ENCODE measurements around the gene MTNR1A. TPM values are rescaled to one million over a fixed set of nuclear protein-coding genes. Genes with fewer than 3 reads are reported as not detected.

MTNR1A gene
- total RNA-seq, 1 experiment from 2014 or later = not detected

DNA sequence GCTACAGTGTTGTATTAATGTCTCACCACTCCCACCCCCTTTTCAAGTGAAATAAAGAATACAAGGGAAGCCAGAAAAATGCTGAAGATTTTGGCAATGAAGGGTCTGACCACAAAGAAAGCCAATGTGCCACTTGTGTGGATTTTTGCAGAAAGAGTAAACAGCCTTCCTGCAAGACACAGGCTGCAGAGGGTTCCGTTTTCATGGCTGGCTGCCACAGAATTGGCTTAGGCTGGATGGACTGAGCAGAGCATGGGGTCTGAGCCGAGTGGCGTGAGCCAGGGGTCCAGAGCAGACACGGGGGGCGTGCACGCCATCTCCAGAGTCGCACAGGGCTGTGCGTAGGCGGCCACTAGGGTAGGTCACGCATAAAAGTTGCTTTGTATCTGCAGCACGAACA lies 69.2 kb downstream of the MTNR1A start:
- ChIA-PET POLR2A (no interaction called here), CTCF (no interaction called here)
- DNase-seq = no peak
- H3K27me3 Mint-ChIP-seq (ENCODE audit: insufficient read depth, unreplicated experiment) = peaks cover 3% of the 10 kb centered on the region
- TF ChIP-seq, protein P1, sequence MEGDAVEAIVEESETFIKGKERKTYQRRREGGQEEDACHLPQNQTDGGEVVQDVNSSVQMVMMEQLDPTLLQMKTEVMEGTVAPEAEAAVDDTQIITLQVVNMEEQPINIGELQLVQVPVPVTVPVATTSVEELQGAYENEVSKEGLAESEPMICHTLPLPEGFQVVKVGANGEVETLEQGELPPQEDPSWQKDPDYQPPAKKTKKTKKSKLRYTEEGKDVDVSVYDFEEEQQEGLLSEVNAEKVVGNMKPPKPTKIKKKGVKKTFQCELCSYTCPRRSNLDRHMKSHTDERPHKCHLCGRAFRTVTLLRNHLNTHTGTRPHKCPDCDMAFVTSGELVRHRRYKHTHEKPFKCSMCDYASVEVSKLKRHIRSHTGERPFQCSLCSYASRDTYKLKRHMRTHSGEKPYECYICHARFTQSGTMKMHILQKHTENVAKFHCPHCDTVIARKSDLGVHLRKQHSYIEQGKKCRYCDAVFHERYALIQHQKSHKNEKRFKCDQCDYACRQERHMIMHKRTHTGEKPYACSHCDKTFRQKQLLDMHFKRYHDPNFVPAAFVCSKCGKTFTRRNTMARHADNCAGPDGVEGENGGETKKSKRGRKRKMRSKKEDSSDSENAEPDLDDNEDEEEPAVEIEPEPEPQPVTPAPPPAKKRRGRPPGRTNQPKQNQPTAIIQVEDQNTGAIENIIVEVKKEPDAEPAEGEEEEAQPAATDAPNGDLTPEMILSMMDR (IDR thresholded peaks at IDR 0.05; ENCODE audit: insufficient read depth in 1 of 2, low read depth in 1 of 2, low read length in 1 of 2, severe bottlenecking in 1 of 2, unreplicated experiment in 1 of 2) = no peak
- BruUV-seq (replicated peaks) = no TSS peak
- H3K27me3 ChIP-seq (replicated peaks; ENCODE audit: control insufficient read depth, insufficient read depth, low read length) = no peaks in the 10 kb centered on the region
- peaks cover 15% of the 10 kb centered on the region for H3K9me3 Mint-ChIP-seq (ENCODE audit: unreplicated experiment)
- H3K36me3 ChIP-seq (ENCODE audit: control insufficient read depth, insufficient read depth, low read length) = no peaks in the 10 kb centered on the region
- H3K9me3 ChIP-seq = no peaks in the 10 kb centered on the region
- H3K4me3 Mint-ChIP-seq (ENCODE audit: unreplicated experiment) = no peak overlapping the region
- no peak overlapping the region for H3K4me3 ChIP-seq (ENCODE audit: low read depth, low read length)
- no peaks in the 10 kb centered on the region for H3K4me1 ChIP-seq
- intact Hi-C loops (cut with micrococcal nuclease; ENCODE audit: unreplicated experiment) = no loop called here
- no peak overlapping the region for H3K27ac Mint-ChIP-seq (ENCODE audit: unreplicated experiment)
- H3K36me3 Mint-ChIP-seq (ENCODE audit: insufficient read depth, unreplicated experiment) = no peaks in the 10 kb centered on the region
- no peaks in the 10 kb centered on the region for H3K4me1 Mint-ChIP-seq (ENCODE audit: low read depth, unreplicated experiment)

DNA sequence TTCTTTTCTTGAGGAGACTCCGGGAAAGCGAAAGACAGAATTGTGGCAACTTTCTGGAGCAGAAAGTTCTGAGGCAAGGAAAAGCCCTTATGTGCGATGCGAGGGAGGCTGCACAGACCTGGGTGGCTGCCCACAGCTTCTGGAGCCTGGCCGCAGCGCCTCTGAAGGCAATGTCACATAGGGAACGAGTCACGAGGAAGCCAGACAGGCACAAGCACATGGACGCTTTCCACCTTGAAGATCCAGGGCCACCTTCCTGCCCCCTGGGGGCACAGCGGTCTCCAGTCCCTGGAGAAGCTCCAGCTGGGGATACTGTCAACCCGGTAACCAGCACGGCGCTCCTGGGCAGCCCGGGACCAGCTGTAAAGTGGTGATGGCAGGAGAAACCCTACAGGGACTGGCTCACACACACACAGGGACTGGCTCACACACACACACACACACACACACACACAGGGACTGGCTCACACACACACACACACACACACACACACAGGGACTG lies 69.8 kb downstream of the MTNR1A start:
- ChIA-PET CTCF (no interaction called here), POLR2A (no interaction called here)
- BruUV-seq (replicated peaks) = no TSS peak
- no peak overlapping the region for H3K4me3 ChIP-seq (ENCODE audit: low read depth, low read length)
- TF ChIP-seq, protein P1 (IDR thresholded peaks at IDR 0.05; ENCODE audit: insufficient read depth in 1 of 2, low read depth in 1 of 2, low read length in 1 of 2, severe bottlenecking in 1 of 2, unreplicated experiment in 1 of 2) = no peak
- no peak for DNase-seq
- H3K4me1 Mint-ChIP-seq (ENCODE audit: low read depth, unreplicated experiment) = no peaks in the 10 kb centered on the region
- H3K4me3 Mint-ChIP-seq (ENCODE audit: unreplicated experiment) = no peak overlapping the region
- peaks cover 9% of the 10 kb centered on the region for H3K9me3 Mint-ChIP-seq (ENCODE audit: unreplicated experiment)
- no peaks in the 10 kb centered on the region for H3K27me3 ChIP-seq (replicated peaks; ENCODE audit: control insufficient read depth, insufficient read depth, low read length)
- H3K27ac Mint-ChIP-seq (ENCODE audit: unreplicated experiment) = no peak overlapping the region
- peaks cover 3% of the 10 kb centered on the region for H3K27me3 Mint-ChIP-seq (ENCODE audit: insufficient read depth, unreplicated experiment)
- no peaks in the 10 kb centered on the region for H3K9me3 ChIP-seq
- H3K4me1 ChIP-seq = no peaks in the 10 kb centered on the region
- intact Hi-C loops (cut with micrococcal nuclease; ENCODE audit: unreplicated experiment) = no loop called here
- H3K36me3 Mint-ChIP-seq (ENCODE audit: insufficient read depth, unreplicated experiment) = no peaks in the 10 kb centered on the region
- no peaks in the 10 kb centered on the region for H3K36me3 ChIP-seq (ENCODE audit: control insufficient read depth, insufficient read depth, low read length)

- H3K27me3 Mint-ChIP-seq (ENCODE audit: insufficient read depth, unreplicated experiment) = peaks cover 3% of the 10 kb centered on the region
- H3K36me3 Mint-ChIP-seq (ENCODE audit: insufficient read depth, unreplicated experiment) = no peaks in the 10 kb centered on the region
- Histone ChIP-seq H3K4me1 (no peaks in the 10 kb centered on the region), H3K4me3 (ENCODE audit: low read depth, low read length) (no peak overlapping the region), H3K36me3 (ENCODE audit: control insufficient read depth, insufficient read depth, low read length) (no peaks in the 10 kb centered on the region), H3K27me3 (replicated peaks; ENCODE audit: control insufficient read depth, insufficient read depth, low read length) (no peaks in the 10 kb centered on the region), H3K9me3 (no peaks in the 10 kb centered on the region)
- H3K9me3 Mint-ChIP-seq (ENCODE audit: unreplicated experiment) = peaks cover 4% of the 10 kb centered on the region
- intact Hi-C loops (cut with micrococcal nuclease; ENCODE audit: unreplicated experiment) = no loop called here
- CTCF ChIA-PET = no interaction called here
- H3K4me1 Mint-ChIP-seq (ENCODE audit: low read depth, unreplicated experiment) = no peaks in the 10 kb centered on the region
- BruUV-seq (replicated peaks) = no TSS peak
- TF ChIP-seq, protein P1 (IDR thresholded peaks at IDR 0.05; ENCODE audit: insufficient read depth in 1 of 2, low read depth in 1 of 2, low read length in 1 of 2, severe bottlenecking in 1 of 2, unreplicated experiment in 1 of 2) = no peak
- no peak overlapping the region for H3K27ac Mint-ChIP-seq (ENCODE audit: unreplicated experiment)
- no peak overlapping the region for H3K4me3 Mint-ChIP-seq (ENCODE audit: unreplicated experiment)
- POLR2A ChIA-PET = no interaction called here
- no peak for DNase-seq
These were observed 70.2 kb downstream of the MTNR1A start for GRCh38 chr4:186485150-186485549.

Data from Caco-2 (cell line).